Neuronal stem cell (in vitro differentiated cells): ENCODE results near the gene EDDM13.

Source experiments
- DNase-seq: peaks from one replicate; pipeline ENCODE4 v3.0.0-alpha.2; 2013; ENCODE audit warnings: low spot score
- H2AFZ ChIP-seq: one replicate; pipeline ENCODE4 v1.6.1; 2013; ENCODE audit warnings: mild to moderate bottlenecking, low read length, inconsistent platforms
- H2AK5ac ChIP-seq: 2 replicates; pipeline ENCODE4 v1.6.1; 2013; ENCODE audit warnings: low read depth, mild to moderate bottlenecking, inconsistent platforms, low read length, moderate library complexity, mixed read lengths
- H2BK120ac ChIP-seq: 2 replicates; pipeline ENCODE4 v1.6.1; 2013; ENCODE audit warnings: low read depth, mild to moderate bottlenecking, inconsistent platforms, low read length, moderate library complexity, mixed read lengths
- H2BK12ac ChIP-seq: one replicate; pipeline ENCODE4 v1.6.1; 2013; ENCODE audit warnings: low read length, inconsistent platforms
- H2BK15ac ChIP-seq: 2 replicates; pipeline ENCODE4 v1.6.1; 2013; ENCODE audit warnings: mild to moderate bottlenecking, low read length, inconsistent platforms, mixed read lengths
- H2BK5ac ChIP-seq: one replicate; pipeline ENCODE4 v1.6.1; 2013; ENCODE audit warnings: inconsistent platforms, mild to moderate bottlenecking, low read length, moderate library complexity
- H3K14ac ChIP-seq: one replicate; pipeline ENCODE4 v1.6.1; 2013; ENCODE audit warnings: low read length, inconsistent platforms
- H3K18ac ChIP-seq: 2 replicates; pipeline ENCODE4 v1.6.1; 2013; ENCODE audit warnings: low read length, inconsistent platforms
- H3K23ac ChIP-seq: 2 replicates; pipeline ENCODE4 v1.6.1; 2013; ENCODE audit warnings: low read depth, mild to moderate bottlenecking, mixed read lengths, low read length, inconsistent platforms; ENCODE audit not compliant: poor library complexity
- H3K27ac ChIP-seq: replicated peaks from 3 replicates; pipeline ENCODE4 v1.5.1; 2013; ENCODE audit warnings: low read length, inconsistent platforms
- H3K27me3 ChIP-seq, 3 experiments: 2 replicates each; pipeline ENCODE4 v1.6.1; 2013; ENCODE audit warnings: low read length in 3 of 3, mild to moderate bottlenecking in 2 of 3, inconsistent platforms in 1 of 3, low read depth in 1 of 3, mixed read lengths in 1 of 3, moderate library complexity in 1 of 3; ENCODE audit not compliant: control insufficient read depth in 3 of 3, insufficient read depth in 3 of 3
- H3K36me3 ChIP-seq, 2 donors: replicated peaks in 1 of 2; 2 replicates each; pipeline ENCODE4 v1.6.1; 2013; ENCODE audit warnings: low read length in 2 of 2; ENCODE audit not compliant: control insufficient read depth in 2 of 2, insufficient read depth in 2 of 2
- H3K4ac ChIP-seq: 2 replicates; pipeline ENCODE4 v1.6.1; 2013; ENCODE audit warnings: inconsistent platforms, mild to moderate bottlenecking, low read length, moderate library complexity
- H3K4me1 ChIP-seq, 2 donors: 1 replicate in 1 of 2; 2 replicates in 1 of 2; pipeline ENCODE4 v1.6.1; 2013; ENCODE audit warnings: low read length in 2 of 2, low read depth in 1 of 2; ENCODE audit not compliant: control insufficient read depth in 2 of 2, insufficient read depth in 1 of 2
- H3K4me2 ChIP-seq: one replicate; pipeline ENCODE4 v1.6.1; 2013; ENCODE audit warnings: mild to moderate bottlenecking, low read length, inconsistent platforms; ENCODE audit not compliant: insufficient read depth, poor library complexity, severe bottlenecking
- H3K4me3 ChIP-seq, 2 donors: 2 replicates each; pipeline ENCODE4 v1.5.1; 2013; ENCODE audit warnings: low read length in 2 of 2, mild to moderate bottlenecking in 2 of 2, inconsistent platforms in 1 of 2, moderate library complexity in 1 of 2
- H3K79me1 ChIP-seq: one replicate; pipeline ENCODE4 v1.6.1; 2013; ENCODE audit warnings: low read depth, mild to moderate bottlenecking, inconsistent platforms, low read length, moderate library complexity
- H3K9ac ChIP-seq: one replicate; pipeline ENCODE4 v1.6.1; 2013; ENCODE audit warnings: mild to moderate bottlenecking, low read depth, low read length, inconsistent platforms; ENCODE audit not compliant: poor library complexity
- H3K9me3 ChIP-seq, 2 donors: replicated peaks in 1 of 2; 2 replicates each; pipeline versions ENCODE3 to v1.6.1; 2013; ENCODE audit warnings: low read length in 2 of 2, mild to moderate bottlenecking in 2 of 2, inconsistent platforms in 1 of 2, low read depth in 1 of 2, mixed read lengths in 1 of 2, moderate library complexity in 1 of 2; ENCODE audit not compliant: control insufficient read depth in 2 of 2, insufficient read depth in 1 of 2
- H4K8ac ChIP-seq: one replicate; pipeline ENCODE4 v1.6.1; 2013; ENCODE audit warnings: low read depth, mild to moderate bottlenecking, inconsistent platforms, low read length, moderate library complexity
- H4K91ac ChIP-seq: one replicate; pipeline ENCODE4 v1.6.1; 2013; ENCODE audit warnings: low read length, low read depth, mild to moderate bottlenecking, inconsistent platforms; ENCODE audit not compliant: poor library complexity
- WGBS, 2 donors: extraction: QIAGEN DNeasy Blood & Tissue Kit; methylation state at CpG; one replicate each; pipeline ENCODE4 v1.1.7; 2013; ENCODE audit warnings: missing lambda C conversion rate in 2 of 2, mixed read lengths in 1 of 2; ENCODE audit not compliant: insufficient read length in 2 of 2, insufficient replicate concordance in 1 of 2; ENCODE audit errors: extremely low coverage in 2 of 2; 5-methylcytosine and 5-hydroxymethylcytosine counted together

Gene EDDM13

DNA sequence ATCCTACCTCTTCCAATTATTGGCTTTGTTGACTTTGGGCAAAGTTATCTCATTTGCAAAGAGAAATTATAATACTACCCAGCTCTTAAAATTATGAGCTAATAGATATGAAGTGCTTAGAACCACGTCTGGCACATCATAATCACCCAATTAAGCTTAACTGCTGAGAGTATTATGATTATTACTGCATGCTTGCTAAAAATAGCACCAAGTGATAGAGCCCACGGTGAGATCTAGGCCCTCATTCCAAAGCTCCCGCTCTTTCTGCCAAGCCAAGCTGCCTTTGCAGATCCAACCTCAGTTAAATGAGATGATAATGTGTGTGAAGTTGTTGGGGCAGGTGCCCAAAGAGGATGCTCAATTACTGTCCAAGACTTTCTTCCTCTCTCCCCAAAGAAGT lies 6.5 kb upstream of the EDDM13 start:
- Histone ChIP-seq H3K18ac (no peak overlapping the region), H3K27ac (no peak overlapping the region), H2BK5ac (no peak overlapping the region), H3K23ac (no peak overlapping the region), H3K4me2 (no peak overlapping the region), H4K91ac (no peak overlapping the region), H3K27me3 (no peaks in the 10 kb centered on the region), H3K4me1 (no peaks in the 10 kb centered on the region), H3K4me3 (no peak overlapping the region), H3K14ac (no peak overlapping the region), H3K4ac (no peak overlapping the region), H3K9me3 (no peaks in the 10 kb centered on the region), H2AFZ (no peak overlapping the region), H3K36me3 (no peaks in the 10 kb centered on the region), H2BK120ac (no peak overlapping the region), H2BK15ac (no peak overlapping the region), H4K8ac (no peak overlapping the region), H3K79me1 (no peaks in the 10 kb centered on the region), H2AK5ac (no peak overlapping the region), H3K9ac (no peak overlapping the region), H2BK12ac (no peak overlapping the region)
- no CpG with 5 or more reads among the region's 3 CpGs for WGBS, 2 donors
- DNase-seq, result no peak

DNA sequence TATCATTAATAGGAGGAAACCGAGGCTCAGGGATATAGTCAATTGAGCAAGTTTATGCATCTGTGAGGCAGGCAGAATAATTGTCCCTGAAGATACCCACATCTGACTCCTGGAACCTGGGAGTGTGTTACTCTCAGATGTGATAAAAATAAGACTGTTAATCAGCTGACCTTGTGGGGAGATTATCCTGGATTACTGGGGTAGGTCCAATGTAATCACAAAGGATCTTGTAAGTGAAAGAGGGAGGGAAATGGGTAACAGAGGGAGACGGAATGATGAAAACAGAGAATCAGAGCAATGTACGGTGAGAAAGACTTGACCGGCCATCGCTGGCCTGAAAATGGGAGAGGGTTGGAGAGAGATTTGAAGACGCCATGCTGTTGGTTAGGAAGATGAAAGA lies 3.2 kb upstream of the EDDM13 start:
- Histone ChIP-seq H3K4me1 (no peaks in the 10 kb centered on the region), H2AK5ac (no peak overlapping the region), H2BK12ac (no peak overlapping the region), H2BK120ac (no peak overlapping the region), H3K27me3 (no peaks in the 10 kb centered on the region), H4K91ac (no peak overlapping the region), H3K4me2 (no peak overlapping the region), H3K36me3 (no peaks in the 10 kb centered on the region), H3K23ac (no peak overlapping the region), H3K14ac (no peak overlapping the region), H3K9me3 (no peaks in the 10 kb centered on the region), H3K4me3 (no peak overlapping the region), H4K8ac (no peak overlapping the region), H3K9ac (no peak overlapping the region), H2AFZ (no peak overlapping the region), H3K4ac (no peak overlapping the region), H2BK5ac (no peak overlapping the region), H2BK15ac (no peak overlapping the region), H3K18ac (no peak overlapping the region), H3K79me1 (no peaks in the 10 kb centered on the region), H3K27ac (no peak overlapping the region)
- no CpG with 5 or more reads among the region's 6 CpGs for WGBS, 2 donors
- DNase-seq, result no peak

DNA sequence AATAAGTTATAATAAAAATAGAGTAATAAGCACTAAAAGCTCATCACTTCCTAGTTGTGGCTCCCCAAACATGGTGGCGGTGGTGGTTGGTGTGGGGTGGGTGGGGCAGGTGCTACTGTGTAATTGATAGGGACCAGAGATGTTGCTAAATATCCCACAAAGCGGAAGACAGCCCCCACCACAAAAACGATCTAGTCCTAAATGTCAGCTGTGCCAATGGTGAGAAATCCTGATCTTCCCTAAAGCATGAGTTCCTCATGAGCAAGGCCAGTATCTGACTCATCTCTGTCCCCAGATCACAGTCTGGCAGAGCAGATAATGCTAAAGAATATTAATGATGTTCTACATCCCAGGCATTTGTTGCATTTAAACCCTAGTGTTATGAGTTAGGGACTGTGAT lies 1.9 kb upstream of the EDDM13 start:
- H3K4me3 ChIP-seq, result no peak overlapping the region
- no peak overlapping the region for H3K4me2 ChIP-seq
- no peak overlapping the region for H4K8ac ChIP-seq
- H3K27me3 ChIP-seq, result no peaks in the 10 kb centered on the region
- H2BK120ac ChIP-seq, result no peak overlapping the region
- no peak for DNase-seq
- no peak overlapping the region for H2BK12ac ChIP-seq
- H3K27ac ChIP-seq, result no peak overlapping the region
- no peak overlapping the region for H2AK5ac ChIP-seq
- H3K4ac ChIP-seq, result no peak overlapping the region
- no peak overlapping the region for H3K14ac ChIP-seq
- H4K91ac ChIP-seq, result no peak overlapping the region
- H3K36me3 ChIP-seq, result no peaks in the 10 kb centered on the region
- no peaks in the 10 kb centered on the region for H3K79me1 ChIP-seq
- H2BK15ac ChIP-seq, result no peak overlapping the region
- no peak overlapping the region for H3K9ac ChIP-seq
- no peaks in the 10 kb centered on the region for H3K9me3 ChIP-seq
- no CpG with 5 or more reads among the region's 3 CpGs for WGBS, 2 donors
- no peak overlapping the region for H2BK5ac ChIP-seq
- H3K18ac ChIP-seq, result no peak overlapping the region
- H3K4me1 ChIP-seq, result no peaks in the 10 kb centered on the region
- H2AFZ ChIP-seq, result no peak overlapping the region
- no peak overlapping the region for H3K23ac ChIP-seq

DNA sequence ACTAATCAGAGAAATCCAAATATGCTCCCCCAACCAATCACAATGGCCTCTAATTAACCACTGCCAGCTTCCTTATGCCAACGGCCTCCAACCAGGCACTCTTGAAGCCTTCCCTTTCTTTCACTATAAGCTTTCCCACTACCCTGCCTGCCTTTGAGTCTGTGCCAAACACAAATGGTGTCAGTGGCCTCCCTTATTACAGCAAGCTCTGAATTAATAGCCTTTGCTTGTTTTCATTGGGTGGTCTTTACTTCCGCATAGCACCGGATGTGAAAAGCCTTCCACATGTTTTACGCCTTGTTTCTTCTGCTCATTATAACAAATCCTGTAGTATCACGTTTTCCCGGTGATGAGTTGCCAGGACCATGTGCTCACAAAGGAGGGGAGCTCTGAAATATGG lies 1.4 kb upstream of the EDDM13 start:
- H2BK120ac ChIP-seq, result no peak overlapping the region
- H3K36me3 ChIP-seq, result no peaks in the 10 kb centered on the region
- H2BK12ac ChIP-seq, result no peak overlapping the region
- no peak overlapping the region for H3K23ac ChIP-seq
- H2BK15ac ChIP-seq, result no peak overlapping the region
- H2BK5ac ChIP-seq, result no peak overlapping the region
- no peak overlapping the region for H2AK5ac ChIP-seq
- no CpG with 5 or more reads among the region's 6 CpGs for WGBS, 2 donors
- no peak overlapping the region for H3K4me2 ChIP-seq
- no peak for DNase-seq
- H3K18ac ChIP-seq, result no peak overlapping the region
- H3K79me1 ChIP-seq, result no peaks in the 10 kb centered on the region
- no peaks in the 10 kb centered on the region for H3K27me3 ChIP-seq
- no peak overlapping the region for H4K91ac ChIP-seq
- no peak overlapping the region for H3K4ac ChIP-seq
- H3K4me1 ChIP-seq, result no peaks in the 10 kb centered on the region
- no peak overlapping the region for H4K8ac ChIP-seq
- no peak overlapping the region for H2AFZ ChIP-seq
- no peaks in the 10 kb centered on the region for H3K9me3 ChIP-seq
- no peak overlapping the region for H3K9ac ChIP-seq
- no peak overlapping the region for H3K27ac ChIP-seq
- H3K4me3 ChIP-seq, result no peak overlapping the region
- no peak overlapping the region for H3K14ac ChIP-seq
